SK-N-SH (cell line): ENCODE results near the gene CXorf38. TPM values are rescaled to one million over a fixed set of nuclear protein-coding genes. Genes with fewer than 3 reads are reported as not detected.

Experiments used
- CTCF ChIA-PET: fragments of 300-600, 350-600 bp; formaldehyde crosslinking; extraction: SDS; loops from one replicate; lab custom pipeline; 2021; lab: Yijun Ruan, JAX
- POLR2A ChIA-PET: fragments of 350-600 bp; sonication (Branson Sonifier 250); formaldehyde crosslinking; extraction: SDS; loops from one replicate; lab custom pipeline; 2020; ENCODE audit warnings: antibody characterized with exemption, inconsistent platforms; lab: Yijun Ruan, JAX
- DNase-seq: peaks from one replicate; pipeline ENCODE4 v3.0.0; 2012
- H2AFZ ChIP-seq: fragments of 200-600 bp; sonication (generic); 2 replicates; pipeline ENCODE4 v1.8.1; 2016; ENCODE audit warnings: antibody characterized with exemption, mild to moderate bottlenecking, low read depth
- H3F3A ChIP-seq: fragments of 200-600 bp; sonication (generic); replicated peaks from 2 replicates; pipeline ENCODE3; 2016; ENCODE audit warnings: antibody characterized with exemption, mild to moderate bottlenecking; ENCODE audit not compliant: insufficient read depth
- H3K27ac ChIP-seq, 2 experiments: fragments of 200-500 bp in 1 of 2; fragments of 200-600 bp in 1 of 2; sonication (Bioruptor generic) in 1 of 2; sonication (generic), shearing (Covaris generic) in 1 of 2; 2 replicates each; pipeline versions ENCODE4 v1.5.1 to v1.6.1; 2014 to 2016; ENCODE audit warnings: low read depth in 2 of 2, inconsistent platforms in 1 of 2, low read length in 1 of 2, mild to moderate bottlenecking in 1 of 2, mixed read lengths in 1 of 2
- H3K27me3 ChIP-seq: fragments of 200-600 bp; sonication (generic), shearing (Covaris generic); 2 replicates; pipeline ENCODE4 v1.6.1; 2016; ENCODE audit warnings: mixed run types; ENCODE audit not compliant: insufficient read depth
- H3K36me3 ChIP-seq, 2 experiments: fragments of 200-500 bp in 1 of 2; fragments of 200-600 bp in 1 of 2; sonication (Bioruptor generic) in 1 of 2; sonication (generic) in 1 of 2; replicated peaks in 1 of 2; 2 replicates each; pipeline versions ENCODE3 to v1.5.1; 2014 to 2016; ENCODE audit warnings: low read length in 1 of 2, mild to moderate bottlenecking in 1 of 2; ENCODE audit not compliant: insufficient read depth in 2 of 2, control insufficient read depth in 1 of 2
- H3K4me1 ChIP-seq, 2 experiments: fragments of 200-500 bp in 1 of 2; fragments of 200-600 bp in 1 of 2; sonication (Bioruptor generic) in 1 of 2; sonication (generic), shearing (Covaris generic) in 1 of 2; 2 replicates each; pipeline versions ENCODE4 v1.5.1 to v1.6.1; 2014 to 2016; ENCODE audit warnings: low read depth in 1 of 2, low read length in 1 of 2, mixed run types in 1 of 2; ENCODE audit not compliant: insufficient read depth in 2 of 2, control insufficient read depth in 1 of 2
- H3K4me2 ChIP-seq: fragments of 200-600 bp; sonication (generic), shearing (Covaris generic); 2 replicates; pipeline ENCODE4 v1.6.1; 2017; ENCODE audit warnings: mixed run types
- H3K4me3 ChIP-seq, 2 experiments: fragments of 200-500 bp in 1 of 2; fragments of 200-600 bp in 1 of 2; sonication (Bioruptor generic) in 1 of 2; sonication (generic), shearing (Covaris generic) in 1 of 2; 2 replicates each; pipeline versions ENCODE4 v1.5.1 to v1.8.1; 2014 to 2016; ENCODE audit warnings: low read depth in 2 of 2, inconsistent platforms in 1 of 2, low read length in 1 of 2, mild to moderate bottlenecking in 1 of 2, mixed read lengths in 1 of 2, moderate library complexity in 1 of 2
- H3K79me2 ChIP-seq: fragments of 200-600 bp; sonication (generic); 2 replicates; pipeline ENCODE4 v1.8.1; 2017; ENCODE audit warnings: mild to moderate bottlenecking; ENCODE audit not compliant: insufficient read depth
- H3K9ac ChIP-seq: fragments of 200-600 bp; sonication (generic); 2 replicates; pipeline ENCODE4 v1.6.1; 2017; ENCODE audit warnings: mixed run types
- H3K9me2 ChIP-seq: fragments of 200-600 bp; sonication (generic); 2 replicates; pipeline ENCODE4 v1.6.1; 2017; ENCODE audit warnings: mixed run types
- H3K9me3 ChIP-seq: fragments of 200-600 bp; sonication (generic); 2 replicates; pipeline ENCODE4 v1.6.1; 2017; ENCODE audit warnings: mixed run types, mild to moderate bottlenecking, moderate library complexity
- H4K20me1 ChIP-seq: fragments of 200-600 bp; sonication (generic); 2 replicates; pipeline ENCODE4 v1.6.1; 2017; ENCODE audit warnings: mild to moderate bottlenecking, mixed run types; ENCODE audit not compliant: insufficient read depth
- CHD2 ChIP-seq: fragments of 150-350 bp; IDR thresholded peaks from 2 replicates; pipeline ENCODE4 v1.6.1; 2018; ENCODE audit warnings: low read length; ENCODE audit not compliant: partially characterized antibody
- ELF1 ChIP-seq: IDR thresholded peaks from 2 replicates; pipeline ENCODE4 v1.4.0; 2012
- EP300 ChIP-seq, 2 experiments: IDR thresholded peaks; 2 replicates each; pipeline versions ENCODE4 v1.4.0 to v1.6.1; 2012; ENCODE audit warnings: borderline replicate concordance in 1 of 2, low read depth in 1 of 2, low read length in 1 of 2
- FOSL2 ChIP-seq: IDR thresholded peaks from 2 replicates; pipeline ENCODE4 v1.4.0; 2012; ENCODE audit warnings: low read depth, mild to moderate bottlenecking, moderate library complexity, borderline replicate concordance
- GABPA ChIP-seq: IDR thresholded peaks from 2 replicates; pipeline ENCODE4 v1.4.0; 2012; ENCODE audit warnings: low read depth, mild to moderate bottlenecking
- IRF3 ChIP-seq: fragments of 150-350 bp; IDR thresholded peaks from 2 replicates; pipeline ENCODE4 v1.6.1; 2016; ENCODE audit warnings: mild to moderate bottlenecking, low read depth, low read length
- JUND ChIP-seq: IDR thresholded peaks from 2 replicates; pipeline ENCODE4 v1.4.0; 2012
- MXI1 ChIP-seq: IDR thresholded peaks from 2 replicates; pipeline ENCODE4 v1.6.1; 2012; ENCODE audit warnings: mild to moderate bottlenecking, low read depth, low read length, improper control_type of control experiment
- NFIC ChIP-seq: IDR thresholded peaks from 2 replicates; pipeline ENCODE4 v1.4.0; 2012; ENCODE audit warnings: borderline replicate concordance
- PBX3 ChIP-seq: IDR thresholded peaks from 2 replicates; pipeline ENCODE4; 2012
- POLR2AphosphoS5 ChIP-seq: IDR thresholded peaks from 2 replicates; pipeline ENCODE4 v1.6.1; 2012; ENCODE audit warnings: low read depth, low read length
- RFX5 ChIP-seq: IDR thresholded peaks from 2 replicates; pipeline ENCODE4 v1.6.1; 2012; ENCODE audit warnings: mild to moderate bottlenecking, improper control_type of control experiment, low read length
- TAF1 ChIP-seq: IDR thresholded peaks from 2 replicates; pipeline ENCODE4 v1.6.1; 2012; ENCODE audit warnings: low read depth, mild to moderate bottlenecking, low read length, moderate library complexity, borderline replicate concordance
- USF1 ChIP-seq: IDR thresholded peaks from 2 replicates; pipeline ENCODE4 v1.4.0; 2012; ENCODE audit warnings: low read depth, borderline replicate concordance
- WGBS: methylation state at CpG from one replicate; pipeline ENCODE4 v1.1.6; 2017; ENCODE audit warnings: low lambda C conversion rate; 5-methylcytosine and 5-hydroxymethylcytosine counted together
- polyA plus RNA-seq, 3 experiments: library from polyadenylated mRNA; depleted of rRNA; stranded (reverse); fragments of >200 nt; gene quantifications; 2 replicates each; pipeline ENCODE4 v1.2.3, GENCODE V29; 2012

The CXorf38 gene
- polyA plus RNA-seq, 1 of the 3 experiments (the other 2 are of a cell fraction) = 8.4 TPM

GRCh38 chrX:40581336-40581920 lies 65.9 kb downstream of the CXorf38 start:
- Histone ChIP-seq H3K4me2 (peak overlapping the region; percentile 77), H4K20me1 (peaks cover 35% of the 10 kb centered on the region), H3K36me3 (no peaks in the 10 kb centered on the region), H2AFZ (peak overlapping the region; percentile 42; the same call in 1 of the 2 replicates), H3K9me2 (no peaks in the 10 kb centered on the region), H3K4me1 (peaks cover 0 to 4% of the 10 kb centered on the region in 2 experiments; a peak in 2 of 4 replicates), H3K27me3 (peaks cover 9% of the 10 kb centered on the region; the same call in 1 of the 2 replicates), H3K9ac (peak overlapping the region; percentile 69), H3F3A (no peaks in the 10 kb centered on the region), H3K27ac (peak overlapping the region in 1 of 2 experiments; percentile 40; a peak in 1 of 4 replicates), H3K79me2 (peaks cover 55% of the 10 kb centered on the region), H3K4me3 (peak overlapping the region; percentile 76 to 86), H3K9me3 (no peaks in the 10 kb centered on the region)
- no peak for DNase-seq
- CTCF ChIA-PET = interaction anchor here (1.3 to 1.6 kb wide), 2 partner anchors 13 to 37 kb away, joined by 4 to 5 read pairs; no protein-coding TSS in a partner anchor
- POLR2A ChIA-PET = no interaction called here
- 15% methylated on average over 6 of the region's 15 CpGs for WGBS
- no peak for TF ChIP-seq EP300 (IDR thresholded peaks at IDR 0.05; ENCODE audit: borderline replicate concordance in 1 of 2, low read depth in 1 of 2, low read length in 1 of 2)
- no peak for TF ChIP-seq JUND
- no peak for TF ChIP-seq NFIC
- TF ChIP-seq TAF1 = no peak

GRCh38 chrX:40580537-40581335 lies 66.6 kb downstream of the CXorf38 start, which contains the start of gene ATP6AP2:
Gene ATP6AP2 (plus strand): TSS chrX:40580970. CDS start chrX:40581066, 96 bp downstream.
- H3K9me3 ChIP-seq = no peaks in the 10 kb centered on the region
- under 1% methylated on average over 38 of the region's 89 CpGs for WGBS
- H3K4me1 ChIP-seq = peaks cover 0 to 4% of the 10 kb centered on the region in 2 experiments; a peak in 2 of 4 replicates
- H2AFZ ChIP-seq = peak within 1 kb of the TSS; percentile 91
- H3K36me3 ChIP-seq = no peaks in the 10 kb centered on the region
- peak within 1 kb of the TSS; percentile 69 for H3K9ac ChIP-seq
- peak; percentile 72 for TF ChIP-seq IRF3
- TF ChIP-seq TAF1 = no peak
- peak; percentile 58; the same call in 1 of the 2 replicates for TF ChIP-seq POLR2AphosphoS5
- TF ChIP-seq USF1 = peak; percentile 47; the same call in 1 of the 2 replicates
- TF ChIP-seq RFX5 = peak; percentile 72; the same call in 1 of the 2 replicates
- peak; percentile 73 for TF ChIP-seq ELF1
- peak; percentile 99 for TF ChIP-seq PBX3
- TF ChIP-seq MXI1 = peak; percentile 65; the same call in 1 of the 2 replicates
- peak; percentile 83 for TF ChIP-seq GABPA
- TF ChIP-seq FOSL2 = no peak
- TF ChIP-seq CHD2 = peak; percentile 89
- peak within 1 kb of the TSS; percentile 77 for H3K4me2 ChIP-seq
- peaks cover 28% of the 10 kb centered on the region for H4K20me1 ChIP-seq
- H3K9me2 ChIP-seq = no peaks in the 10 kb centered on the region
- POLR2A ChIA-PET = interaction anchor here (1.1 kb wide), 1 partner anchor 37 kb away, joined by 3 read pairs; no protein-coding TSS in a partner anchor
- peaks cover 9% of the 10 kb centered on the region; the same call in 1 of the 2 replicates for H3K27me3 ChIP-seq
- peak; percentile 94 for DNase-seq
- H3K79me2 ChIP-seq = peaks cover 48% of the 10 kb centered on the region
- H3F3A ChIP-seq = no peaks in the 10 kb centered on the region
- peak within 1 kb of the TSS; percentile 40 to 70; a peak in 3 of 4 replicates for H3K27ac ChIP-seq
- CTCF ChIA-PET = interaction anchor here (1.3 to 1.7 kb wide), 3 partner anchors 10 to 37 kb away, joined by 4 to 5 read pairs (median 5); no protein-coding TSS in a partner anchor
- H3K4me3 ChIP-seq = peak within 1 kb of the TSS; percentile 76 to 86
